HEK293T (cell line): ENCODE data around the gene FTHL17.

Experiments used
- CTCF ChIA-PET: fragments of 350-600 bp; formaldehyde crosslinking; extraction: SDS; loops from one replicate; lab custom pipeline; 2021; ENCODE audit warnings: antibody characterized with exemption, inconsistent platforms; lab: Yijun Ruan, JAX
- POLR2A ChIA-PET: fragments of 350-600 bp; formaldehyde crosslinking; extraction: SDS; loops from one replicate; lab custom pipeline; 2020; ENCODE audit warnings: antibody characterized with exemption, inconsistent platforms; lab: Yijun Ruan, JAX
- DNase-seq: peaks from one replicate; pipeline ENCODE4 v3.0.0; 2012; ENCODE audit warnings: mixed read lengths; ENCODE audit errors: extremely low spot score
- ARNT ChIP-seq: fragments of 450-650 bp; IDR thresholded peaks from 2 replicates; pipeline ENCODE4 v1.6.1; 2017; ENCODE audit warnings: mild to moderate bottlenecking
- BHLHE40 ChIP-seq: fragments of 450-650 bp; IDR thresholded peaks from 2 replicates; pipeline ENCODE4 v1.6.1; 2016; ENCODE audit warnings: mild to moderate bottlenecking, moderate library complexity, borderline replicate concordance
- CTBP1 ChIP-seq: fragments of 450-650 bp; IDR thresholded peaks from 2 replicates; pipeline ENCODE4 v1.6.1; 2016; ENCODE audit warnings: borderline replicate concordance
- ELF4 ChIP-seq: fragments of 450-650 bp; IDR thresholded peaks from 2 replicates; pipeline ENCODE4 v1.6.1; 2017; ENCODE audit warnings: antibody characterized with exemption
- FOXA1 ChIP-seq: fragments of 450-650 bp; IDR thresholded peaks from 2 replicates; pipeline ENCODE4 v1.6.1; 2016; ENCODE audit warnings: mild to moderate bottlenecking
- FOXK2 ChIP-seq: fragments of 450-650 bp; IDR thresholded peaks from 2 replicates; pipeline ENCODE4 v1.6.1; 2016; ENCODE audit warnings: mild to moderate bottlenecking
- FOXM1 ChIP-seq: fragments of 450-650 bp; IDR thresholded peaks from 2 replicates; pipeline ENCODE4 v1.6.1; 2017; ENCODE audit warnings: mild to moderate bottlenecking, borderline replicate concordance
- HDGF ChIP-seq: fragments of 450-650 bp; IDR thresholded peaks from 2 replicates; pipeline ENCODE4 v1.6.1; 2017; ENCODE audit warnings: antibody characterized with exemption, borderline replicate concordance
- L3MBTL2 ChIP-seq: fragments of 450-650 bp; conservative IDR thresholded peaks from 2 replicates; pipeline ENCODE4 v1.6.1; 2016; ENCODE audit warnings: mild to moderate bottlenecking
- LEF1 ChIP-seq: fragments of 450-650 bp; IDR thresholded peaks from 2 replicates; pipeline ENCODE4 v1.6.1; 2017; ENCODE audit warnings: mild to moderate bottlenecking, borderline replicate concordance
- NFRKB ChIP-seq: fragments of 450-650 bp; IDR thresholded peaks from 2 replicates; pipeline ENCODE4 v1.6.1; 2016; ENCODE audit warnings: mild to moderate bottlenecking, moderate library complexity
- PKNOX1 ChIP-seq: fragments of 450-650 bp; IDR thresholded peaks from 2 replicates; pipeline ENCODE4 v1.6.1; 2016
- SP1 ChIP-seq: fragments of 450-650 bp; IDR thresholded peaks from 2 replicates; pipeline ENCODE4 v1.6.1; 2017
- SUZ12 ChIP-seq: fragments of 450-650 bp; IDR thresholded peaks from 2 replicates; pipeline ENCODE4 v1.6.1; 2016; ENCODE audit warnings: mild to moderate bottlenecking
- TARDBP ChIP-seq: fragments of 450-650 bp; IDR thresholded peaks from 2 replicates; pipeline ENCODE4 v1.6.1; 2016
- ZNF384 ChIP-seq: fragments of 450-650 bp; IDR thresholded peaks from 2 replicates; pipeline ENCODE4 v1.6.1; 2016

Gene FTHL17

GRCh38 chrX:31091819-31092218, 20.0 kb upstream of the FTHL17 start:
- TF ChIP-seq ARNT (no peak), HDGF (no peak), FOXA1 (no peak), NFRKB (no peak), LEF1 (no peak), TARDBP (no peak), CTBP1 (no peak), PKNOX1 (no peak), FOXM1 (no peak), ELF4 (no peak), FOXK2 (no peak), L3MBTL2 (no peak), SUZ12 (no peak), ZNF384 (no peak), BHLHE40 (no peak), SP1 (no peak)
- ChIA-PET CTCF (interaction anchor here (0.6 kb wide), 1 partner anchor 53 kb away, joined by 4 read pairs; no protein-coding TSS in a partner anchor), POLR2A (no interaction called here)
- no peak for DNase-seq

GRCh38 chrX:31074522-31074921, 2.7 kb upstream of the FTHL17 start:
- no peak for DNase-seq
- no peak for TF ChIP-seq ELF4
- TF ChIP-seq L3MBTL2 = no peak
- no peak for TF ChIP-seq BHLHE40
- no peak for TF ChIP-seq CTBP1
- no peak for TF ChIP-seq NFRKB
- TF ChIP-seq FOXK2 = no peak
- TF ChIP-seq SP1 = no peak
- TF ChIP-seq TARDBP = no peak
- TF ChIP-seq HDGF = no peak
- TF ChIP-seq ZNF384 = no peak
- TF ChIP-seq SUZ12 = no peak
- no peak for TF ChIP-seq LEF1
- no peak for TF ChIP-seq FOXM1
- POLR2A ChIA-PET = no interaction called here
- CTCF ChIA-PET = no interaction called here

GRCh38 chrX:31071262-31071661, 579 bp downstream of the FTHL17 start:
- CTCF ChIA-PET = no interaction called here
- no peak for DNase-seq
- TF ChIP-seq SP1 (no peak), L3MBTL2 (no peak), BHLHE40 (no peak), TARDBP (no peak)
- POLR2A ChIA-PET = no interaction called here

- TF ChIP-seq SUZ12 (no peak), HDGF (no peak), LEF1 (no peak), SP1 (no peak)
- ChIA-PET POLR2A (no interaction called here), CTCF (no interaction called here)
- DNase-seq = no peak
These were observed 1.8 kb downstream of the FTHL17 start for GRCh38 chrX:31070057-31070468.

- CTCF ChIA-PET = no interaction called here
- POLR2A ChIA-PET = no interaction called here
- no peak for TF ChIP-seq TARDBP
- TF ChIP-seq SUZ12 = no peak
- no peak for TF ChIP-seq SP1
- TF ChIP-seq FOXK2 = no peak
- TF ChIP-seq CTBP1 = no peak
- TF ChIP-seq BHLHE40 = no peak
These were observed 8.7 kb downstream of the FTHL17 start for GRCh38 chrX:31063114-31063513.

GRCh38 chrX:31061091-31061490, 10.8 kb downstream of the FTHL17 start:
- DNase-seq = no peak
- TF ChIP-seq LEF1 = no peak
- no peak for TF ChIP-seq PKNOX1
- TF ChIP-seq CTBP1 = no peak
- no peak for TF ChIP-seq FOXA1
- TF ChIP-seq FOXM1 = no peak
- TF ChIP-seq BHLHE40 = no peak
- TF ChIP-seq L3MBTL2 = no peak
- TF ChIP-seq ELF4 = no peak
- TF ChIP-seq HDGF = no peak
- TF ChIP-seq TARDBP = no peak
- no peak for TF ChIP-seq SP1
- ChIA-PET CTCF (no interaction called here), POLR2A (no interaction called here)

More at GRCh38 chrX:31063114-31063513, 8.7 kb downstream of the FTHL17 start:
- no peak for DNase-seq

GRCh38 chrX:31060016-31060415, 11.8 kb downstream of the FTHL17 start:
- POLR2A ChIA-PET = no interaction called here

More at GRCh38 chrX:31060016-31060415, 11.8 kb downstream of the FTHL17 start:
- TF ChIP-seq ELF4 (no peak), FOXA1 (no peak), FOXK2 (no peak), PKNOX1 (no peak), HDGF (no peak), NFRKB (no peak), ARNT (no peak), BHLHE40 (no peak), TARDBP (no peak), FOXM1 (no peak), LEF1 (no peak)
- CTCF ChIA-PET = no interaction called here
- DNase-seq = no peak
